Liver (tissue), 9 donors: ENCODE measurements around the gene TRMT13. TPM values are rescaled to one million over a fixed set of nuclear protein-coding genes. Genes with fewer than 3 reads are reported as not detected.

Experiments used
- DNase-seq: peaks from one replicate; pipeline ENCODE4 v3.0.0-alpha.2; 2017; ENCODE audit warnings: low spot score
- H3K27ac ChIP-seq, 2 donors: one replicate each; pipeline ENCODE4 v1.7.0; 2013; ENCODE audit warnings: inconsistent platforms in 2 of 2, low read length in 2 of 2, control low read depth in 1 of 2, low read depth in 1 of 2, mild to moderate bottlenecking in 1 of 2
- H3K27me3 ChIP-seq, 4 donors: one replicate each; pipeline versions ENCODE4 v1.6.1 to v1.7.0; 2013; ENCODE audit warnings: low read length in 3 of 4, inconsistent platforms in 1 of 4, mild to moderate bottlenecking in 1 of 4, moderate library complexity in 1 of 4; ENCODE audit not compliant: control insufficient read depth in 4 of 4, insufficient read depth in 4 of 4
- H3K36me3 ChIP-seq, 4 donors: one replicate each; pipeline versions ENCODE4 v1.6.1 to v1.7.0; 2013; ENCODE audit warnings: low read length in 3 of 4, mild to moderate bottlenecking in 3 of 4, low read depth in 1 of 4, moderate library complexity in 1 of 4; ENCODE audit not compliant: control insufficient read depth in 4 of 4, insufficient read depth in 3 of 4
- H3K4me1 ChIP-seq, 4 donors: one replicate each; pipeline versions ENCODE4 v1.6.1 to v1.7.0; 2013; ENCODE audit warnings: low read length in 3 of 4, mild to moderate bottlenecking in 3 of 4, moderate library complexity in 1 of 4; ENCODE audit not compliant: control insufficient read depth in 4 of 4, insufficient read depth in 4 of 4
- H3K4me3 ChIP-seq, 3 donors: one replicate each; pipeline versions ENCODE4 v1.6.1 to v1.7.0; 2013; ENCODE audit warnings: low read length in 3 of 3, control low read depth in 1 of 3, low read depth in 1 of 3, mild to moderate bottlenecking in 1 of 3
- H3K9ac ChIP-seq, 2 donors: one replicate each; pipeline ENCODE4 v1.7.0; 2013; ENCODE audit warnings: low read length in 2 of 2, mild to moderate bottlenecking in 2 of 2, moderate library complexity in 2 of 2, control low read depth in 1 of 2, low read depth in 1 of 2
- H3K9me3 ChIP-seq, 4 donors: one replicate each; pipeline versions ENCODE4 v1.6.1 to v1.7.0; 2013; ENCODE audit warnings: low read length in 3 of 4; ENCODE audit not compliant: control insufficient read depth in 4 of 4
- EGR1 ChIP-seq, 2 donors: IDR thresholded peaks; 2 replicates each; pipeline ENCODE4 v1.6.1; 2016 to 2018; ENCODE audit warnings: antibody characterized with exemption in 2 of 2, low read depth in 2 of 2
- FOXA1 ChIP-seq: IDR thresholded peaks from 2 replicates; pipeline ENCODE4 v1.6.1; 2016; ENCODE audit warnings: antibody characterized with exemption
- FOXA2 ChIP-seq: IDR thresholded peaks from 2 replicates; pipeline ENCODE4 v1.6.1; 2016; ENCODE audit warnings: antibody characterized with exemption
- HNF4A ChIP-seq, 2 donors: conservative IDR thresholded peaks; 2 replicates each; pipeline ENCODE4 v1.6.1; 2016; ENCODE audit warnings: antibody characterized with exemption in 2 of 2, mild to moderate bottlenecking in 2 of 2
- HNF4G ChIP-seq: IDR thresholded peaks from 2 replicates; pipeline ENCODE4 v1.6.1; 2016; ENCODE audit warnings: antibody characterized with exemption
- JUND ChIP-seq, 2 donors: IDR thresholded peaks; 2 replicates each; pipeline ENCODE4 v1.6.1; 2016; ENCODE audit warnings: antibody characterized with exemption in 2 of 2
- NR2F2 ChIP-seq: IDR thresholded peaks from 2 replicates; pipeline ENCODE4 v1.6.1; 2016; ENCODE audit warnings: antibody characterized with exemption
- SP1 ChIP-seq: IDR thresholded peaks from 2 replicates; pipeline ENCODE4 v1.6.1; 2018; ENCODE audit warnings: antibody characterized with exemption, mild to moderate bottlenecking
- YY1 ChIP-seq: IDR thresholded peaks from 2 replicates; pipeline ENCODE4 v1.6.1; 2016; ENCODE audit warnings: antibody characterized with exemption, mild to moderate bottlenecking
- WGBS: extraction: QIAGEN DNeasy Blood & Tissue Kit; methylation state at CpG from one replicate; pipeline ENCODE4 v1.1.7; 2013; 5-methylcytosine and 5-hydroxymethylcytosine counted together
- polyA plus RNA-seq, 2 donors: library from polyadenylated mRNA; stranded (reverse) in 1 of 2; unstranded in 1 of 2; fragments of 200-250 nt in 1 of 2; fragments of >200 nt in 1 of 2; fragmentation: Nextera tagmentation in 1 of 2; extraction: Ambion mirVana in 1 of 2; gene quantifications; one replicate each; pipeline versions ENCODE4 v1.2.1 to v1.2.3, GENCODE V29; 2013 to 2015
- total RNA-seq, 2 donors: library from RNA; depleted of rRNA; stranded (reverse); fragments of >200 nt; gene quantifications; one replicate each; pipeline ENCODE4 v1.2.3, GENCODE V29; 2014
- TF ChIP-seq, protein P1 (sequence below): IDR thresholded peaks from 2 replicates; pipeline ENCODE4 v1.6.1; 2016; ENCODE audit warnings: antibody characterized with exemption, mild to moderate bottlenecking
- TF ChIP-seq, protein P2 (sequence below): IDR thresholded peaks from 2 replicates; pipeline ENCODE4 v1.6.1; 2016; ENCODE audit warnings: antibody characterized with exemption
- TF ChIP-seq, protein P3 (sequence below): IDR thresholded peaks from 2 replicates; pipeline ENCODE4 v1.6.1; 2016; ENCODE audit warnings: antibody characterized with exemption
- TF ChIP-seq, protein P4 (sequence below): fragments of 150-350 bp; IDR thresholded peaks from 2 replicates; pipeline ENCODE4 v1.5.1; 2017; ENCODE audit warnings: improper control_type of control experiment, low read depth, low read length; ENCODE audit not compliant: missing input control
- TF ChIP-seq, protein P5 (sequence below): IDR thresholded peaks from 2 replicates; pipeline ENCODE4 v1.6.1; 2016; ENCODE audit warnings: antibody characterized with exemption
- donor health status: healthy.
- donor health status: healthy.
- donor health status: healthy.
- donor health status: healthy.
- donor health status: healthy.

Gene TRMT13
- total and polyA plus RNA-seq, 4 donors, result 3.5 to 11.2 (median 9.3) TPM

DNA sequence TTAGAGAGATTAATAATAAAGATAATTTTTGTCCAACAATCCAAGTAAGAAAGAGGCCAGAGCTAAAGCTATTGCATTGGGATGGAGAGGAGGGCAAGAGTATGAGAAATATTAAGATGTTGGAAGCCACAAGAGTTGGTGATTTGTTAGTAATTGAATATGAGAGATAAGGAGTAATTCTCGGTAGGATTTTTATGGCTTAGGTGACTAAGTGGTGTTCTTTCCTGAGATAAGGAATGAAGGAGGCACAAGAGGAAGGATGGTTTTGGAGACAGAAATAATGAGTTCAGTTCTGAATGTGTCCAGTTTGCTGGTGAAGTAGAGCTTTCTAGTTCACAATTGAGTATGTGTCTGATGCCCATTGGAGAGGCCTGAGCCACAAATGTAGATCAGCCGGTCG lies 9.4 kb downstream of the TRMT13 start (continued):
- TF ChIP-seq, protein P1, sequence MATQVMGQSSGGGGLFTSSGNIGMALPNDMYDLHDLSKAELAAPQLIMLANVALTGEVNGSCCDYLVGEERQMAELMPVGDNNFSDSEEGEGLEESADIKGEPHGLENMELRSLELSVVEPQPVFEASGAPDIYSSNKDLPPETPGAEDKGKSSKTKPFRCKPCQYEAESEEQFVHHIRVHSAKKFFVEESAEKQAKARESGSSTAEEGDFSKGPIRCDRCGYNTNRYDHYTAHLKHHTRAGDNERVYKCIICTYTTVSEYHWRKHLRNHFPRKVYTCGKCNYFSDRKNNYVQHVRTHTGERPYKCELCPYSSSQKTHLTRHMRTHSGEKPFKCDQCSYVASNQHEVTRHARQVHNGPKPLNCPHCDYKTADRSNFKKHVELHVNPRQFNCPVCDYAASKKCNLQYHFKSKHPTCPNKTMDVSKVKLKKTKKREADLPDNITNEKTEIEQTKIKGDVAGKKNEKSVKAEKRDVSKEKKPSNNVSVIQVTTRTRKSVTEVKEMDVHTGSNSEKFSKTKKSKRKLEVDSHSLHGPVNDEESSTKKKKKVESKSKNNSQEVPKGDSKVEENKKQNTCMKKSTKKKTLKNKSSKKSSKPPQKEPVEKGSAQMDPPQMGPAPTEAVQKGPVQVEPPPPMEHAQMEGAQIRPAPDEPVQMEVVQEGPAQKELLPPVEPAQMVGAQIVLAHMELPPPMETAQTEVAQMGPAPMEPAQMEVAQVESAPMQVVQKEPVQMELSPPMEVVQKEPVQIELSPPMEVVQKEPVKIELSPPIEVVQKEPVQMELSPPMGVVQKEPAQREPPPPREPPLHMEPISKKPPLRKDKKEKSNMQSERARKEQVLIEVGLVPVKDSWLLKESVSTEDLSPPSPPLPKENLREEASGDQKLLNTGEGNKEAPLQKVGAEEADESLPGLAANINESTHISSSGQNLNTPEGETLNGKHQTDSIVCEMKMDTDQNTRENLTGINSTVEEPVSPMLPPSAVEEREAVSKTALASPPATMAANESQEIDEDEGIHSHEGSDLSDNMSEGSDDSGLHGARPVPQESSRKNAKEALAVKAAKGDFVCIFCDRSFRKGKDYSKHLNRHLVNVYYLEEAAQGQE, result no peak
- TF ChIP-seq FOXA2 (no peak), SP1 (no peak), HNF4G (no peak), FOXA1 (no peak), NR2F2 (no peak), YY1 (no peak), EGR1 (IDR thresholded peaks at IDR 0.05; ENCODE audit: low read depth in 2 of 2) (no peak)
- TF ChIP-seq, protein P2, sequence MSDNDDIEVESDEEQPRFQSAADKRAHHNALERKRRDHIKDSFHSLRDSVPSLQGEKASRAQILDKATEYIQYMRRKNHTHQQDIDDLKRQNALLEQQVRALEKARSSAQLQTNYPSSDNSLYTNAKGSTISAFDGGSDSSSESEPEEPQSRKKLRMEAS, result no peak

DNA sequence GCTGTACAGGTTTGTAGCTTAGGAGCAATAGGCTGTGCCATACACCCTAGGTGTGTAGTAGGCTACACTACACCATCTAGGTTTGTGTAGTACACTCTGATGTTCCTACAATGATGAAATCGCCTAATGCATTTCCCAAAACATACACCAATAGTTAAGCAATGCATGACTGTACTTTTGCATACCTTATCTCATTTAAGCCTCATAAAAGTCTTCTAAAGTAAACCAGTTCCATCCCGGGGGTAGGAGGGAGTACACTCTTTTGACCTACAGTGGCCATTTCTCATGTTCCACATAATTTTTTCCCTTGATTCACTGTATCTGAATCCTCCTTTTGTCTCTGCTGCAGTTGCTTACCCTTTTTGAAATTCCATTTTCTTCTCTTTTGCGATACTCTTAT lies 12.2 kb downstream of the TRMT13 start:
- peaks cover 6 to 74% (median 67%) of the 10 kb centered on the region in 4 donors for H3K36me3 ChIP-seq
- 93% methylated on average over 3 of the region's 3 CpGs for whole genome bisulfite sequencing
- DNase-seq, result no peak
- TF ChIP-seq FOXA1 (no peak), EGR1 (IDR thresholded peaks at IDR 0.05; ENCODE audit: low read depth in 2 of 2) (no peak), HNF4G (no peak), HNF4A (conservative IDR thresholded peaks at IDR 0.05) (no peak), SP1 (no peak), JUND (IDR thresholded peaks at IDR 0.05) (no peak)
- TF ChIP-seq, protein P3, sequence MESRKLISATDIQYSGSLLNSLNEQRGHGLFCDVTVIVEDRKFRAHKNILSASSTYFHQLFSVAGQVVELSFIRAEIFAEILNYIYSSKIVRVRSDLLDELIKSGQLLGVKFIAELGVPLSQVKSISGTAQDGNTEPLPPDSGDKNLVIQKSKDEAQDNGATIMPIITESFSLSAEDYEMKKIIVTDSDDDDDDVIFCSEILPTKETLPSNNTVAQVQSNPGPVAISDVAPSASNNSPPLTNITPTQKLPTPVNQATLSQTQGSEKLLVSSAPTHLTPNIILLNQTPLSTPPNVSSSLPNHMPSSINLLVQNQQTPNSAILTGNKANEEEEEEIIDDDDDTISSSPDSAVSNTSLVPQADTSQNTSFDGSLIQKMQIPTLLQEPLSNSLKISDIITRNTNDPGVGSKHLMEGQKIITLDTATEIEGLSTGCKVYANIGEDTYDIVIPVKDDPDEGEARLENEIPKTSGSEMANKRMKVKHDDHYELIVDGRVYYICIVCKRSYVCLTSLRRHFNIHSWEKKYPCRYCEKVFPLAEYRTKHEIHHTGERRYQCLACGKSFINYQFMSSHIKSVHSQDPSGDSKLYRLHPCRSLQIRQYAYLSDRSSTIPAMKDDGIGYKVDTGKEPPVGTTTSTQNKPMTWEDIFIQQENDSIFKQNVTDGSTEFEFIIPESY, result no peak
- TF ChIP-seq, protein P1, result no peak
- TF ChIP-seq, protein P4, sequence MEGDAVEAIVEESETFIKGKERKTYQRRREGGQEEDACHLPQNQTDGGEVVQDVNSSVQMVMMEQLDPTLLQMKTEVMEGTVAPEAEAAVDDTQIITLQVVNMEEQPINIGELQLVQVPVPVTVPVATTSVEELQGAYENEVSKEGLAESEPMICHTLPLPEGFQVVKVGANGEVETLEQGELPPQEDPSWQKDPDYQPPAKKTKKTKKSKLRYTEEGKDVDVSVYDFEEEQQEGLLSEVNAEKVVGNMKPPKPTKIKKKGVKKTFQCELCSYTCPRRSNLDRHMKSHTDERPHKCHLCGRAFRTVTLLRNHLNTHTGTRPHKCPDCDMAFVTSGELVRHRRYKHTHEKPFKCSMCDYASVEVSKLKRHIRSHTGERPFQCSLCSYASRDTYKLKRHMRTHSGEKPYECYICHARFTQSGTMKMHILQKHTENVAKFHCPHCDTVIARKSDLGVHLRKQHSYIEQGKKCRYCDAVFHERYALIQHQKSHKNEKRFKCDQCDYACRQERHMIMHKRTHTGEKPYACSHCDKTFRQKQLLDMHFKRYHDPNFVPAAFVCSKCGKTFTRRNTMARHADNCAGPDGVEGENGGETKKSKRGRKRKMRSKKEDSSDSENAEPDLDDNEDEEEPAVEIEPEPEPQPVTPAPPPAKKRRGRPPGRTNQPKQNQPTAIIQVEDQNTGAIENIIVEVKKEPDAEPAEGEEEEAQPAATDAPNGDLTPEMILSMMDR, result no peak
- TF ChIP-seq, protein P5, sequence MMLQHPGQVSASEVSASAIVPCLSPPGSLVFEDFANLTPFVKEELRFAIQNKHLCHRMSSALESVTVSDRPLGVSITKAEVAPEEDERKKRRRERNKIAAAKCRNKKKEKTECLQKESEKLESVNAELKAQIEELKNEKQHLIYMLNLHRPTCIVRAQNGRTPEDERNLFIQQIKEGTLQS, result no peak
- TF ChIP-seq, protein P2, result no peak
- no peak overlapping the region for H3K9ac ChIP-seq
- H3K27ac ChIP-seq, result no peak overlapping the region
- no peaks in the 10 kb centered on the region for H3K4me1 ChIP-seq
- no peaks in the 10 kb centered on the region for H3K9me3 ChIP-seq
- no peak overlapping the region for H3K4me3 ChIP-seq
- no peaks in the 10 kb centered on the region for H3K27me3 ChIP-seq
